ENCODE results near the gene STXBP2.
A peak's percentile ranks its signal among the peaks of the same experiment; 100 is the strongest.

STXBP2 gene

GRCh38 chr19:7670790-7671189, 33.9 kb downstream of the STXBP2 start (continued):
- TF ChIP-seq EGR2 (tag by site-specific recombination; IDR thresholded peaks at IDR 0.05; ENCODE audit: low read depth), result no peak
- no peak for TF ChIP-seq ZNF530 (tag by site-specific recombination; IDR thresholded peaks at IDR 0.05; ENCODE audit: low read depth)
- TF ChIP-seq PRDM10 (tag by site-specific recombination; IDR thresholded peaks at IDR 0.05), result no peak
- TF ChIP-seq ZNF658 (tag by site-specific recombination; IDR thresholded peaks at IDR 0.05), result no peak
- no peak for TF ChIP-seq ZNF394 (tag by site-specific recombination; IDR thresholded peaks at IDR 0.05; ENCODE audit: borderline replicate concordance)
- TF ChIP-seq ZNF398 (tag by site-specific recombination; IDR thresholded peaks at IDR 0.05), result no peak
- no peak for TF ChIP-seq ZBTB10 (tag by site-specific recombination; IDR thresholded peaks at IDR 0.05)
- TF ChIP-seq ZBTB17 (tag by site-specific recombination; IDR thresholded peaks at IDR 0.05), result no peak

- Histone ChIP-seq H3K36me3 (ENCODE audit: control insufficient read depth in 2 of 2, insufficient read depth in 1 of 2, low read length in 2 of 2) (no peaks in the 10 kb centered on the region), H3K9me3 (ENCODE audit: control insufficient read depth, insufficient read depth, low read depth, low read length) (no peaks in the 10 kb centered on the region), H3K27ac (ENCODE audit: extremely low read depth, low read depth, low read length) (no peak overlapping the region), H3K4me3 (ENCODE audit: low read depth, low read length) (no peak overlapping the region), H3K4me1 (ENCODE audit: control insufficient read depth, insufficient read depth, low read length) (no peaks in the 10 kb centered on the region)
- POLR2A ChIA-PET, result interaction anchor here (1.2 kb wide), 1 partner anchor 8 kb away, joined by 3 read pairs; the partner anchor contains the start of gene TRAPPC5
- CTCF ChIA-PET, result interaction anchor here (1.0 kb wide), 1 partner anchor 809 kb away, joined by 3 read pairs; no protein-coding TSS in a partner anchor
- TF ChIP-seq PRDM2 (tag by site-specific recombination; IDR thresholded peaks at IDR 0.05; ENCODE audit: borderline replicate concordance) (no peak), ZNF610 (tag by site-specific recombination; IDR thresholded peaks at IDR 0.05; ENCODE audit: borderline replicate concordance) (peak; percentile 84; the same call in 1 of the 2 replicates)
Measured at GRCh38 chr19:7672522-7672921, 35.6 kb downstream of the STXBP2 start.
